Ovary (tissue), 9 donors: ENCODE data around the gene CPVL. TPM values are rescaled to one million over a fixed set of nuclear protein-coding genes. Genes with fewer than 3 reads are reported as not detected.

Experiments
- DNase-seq, 5 donors: peaks; one replicate each; pipeline ENCODE4 v3.0.0-alpha.2; 2019 to 2020
- H3K27ac ChIP-seq, 2 donors: fragments of 200-600 bp; one replicate each; pipeline versions ENCODE4 v1.5.1 to v1.8.0; 2019 to 2022
- H3K27me3 ChIP-seq: fragments of 200-600 bp; one replicate; pipeline ENCODE4 v1.8.0; 2022
- H3K36me3 ChIP-seq: fragments of 200-600 bp; sonication (generic); one replicate; pipeline ENCODE4 v1.5.1; 2019
- H3K4me1 ChIP-seq: one replicate; pipeline ENCODE4 v1.8.1; 2013; ENCODE audit warnings: mild to moderate bottlenecking, moderate library complexity; ENCODE audit not compliant: insufficient read depth
- H3K4me3 ChIP-seq: fragments of 200-600 bp; sonication (generic); one replicate; pipeline ENCODE4 v1.5.1; 2017
- H3K9me3 ChIP-seq, 2 donors: fragments of 200-600 bp in 1 of 2; sonication (generic) in 1 of 2; one replicate each; pipeline versions ENCODE4 v1.5.1 to v1.8.1; 2013 to 2019; ENCODE audit warnings: mild to moderate bottlenecking in 1 of 2, moderate library complexity in 1 of 2
- CTCF ChIP-seq, 3 donors: fragments of 450-650 bp in 2 of 3; fragments of 200-600 bp in 1 of 3; IDR thresholded peaks; one replicate each; pipeline versions ENCODE4 v1.5.1 to v1.8.0; 2016 to 2022; ENCODE audit warnings: antibody characterized with exemption in 3 of 3, mild to moderate bottlenecking in 1 of 3
- EP300 ChIP-seq: sonication (generic); formaldehyde crosslinking; IDR thresholded peaks from one replicate; pipeline ENCODE4 v1.6.1; 2017; ENCODE audit warnings: antibody characterized with exemption
- POLR2A ChIP-seq: fragments of 450-650 bp; IDR thresholded peaks from one replicate; pipeline ENCODE4 v1.6.1; 2017; ENCODE audit warnings: antibody characterized with exemption, mild to moderate bottlenecking, moderate library complexity
- WGBS, 3 donors: extraction: QIAGEN DNeasy Blood & Tissue Kit in 1 of 3; methylation state at CpG; one replicate each; pipeline versions ENCODE4 v1.1.5 to v1.1.7; 2013 to 2017; 5-methylcytosine and 5-hydroxymethylcytosine counted together
- intact Hi-C, 4 donors: fragments of 100-400 bp; cut with DNase I; formaldehyde crosslinking; loops; one replicate each; pipeline versions ENCODE4 v1.11.0 to v1.15.1; 2022 to 2023
- polyA plus RNA-seq, 2 donors: library from polyadenylated mRNA; stranded (reverse); fragments of 200-250 nt in 1 of 2; fragments of 350-450 nt in 1 of 2; fragmentation: Illumina TruSeq in 1 of 2; extraction: RNeasy Lipid Tissue Mini Kit (QIAGEN cat#74804) in 1 of 2; gene quantifications; one replicate each; pipeline ENCODE4 v1.2.3, GENCODE V29; 2013 to 2014
- total RNA-seq, 7 donors: library from RNA; depleted of rRNA in 2 of 7; stranded (reverse); fragments of >200 nt in 2 of 7; fragmentation: NEBNext Ultra II Directional in 3 of 7; extraction: Animal tissue kit (Norgen Biotek cat#: 25700) in 3 of 7; gene quantifications; one replicate each; pipeline versions ENCODE4 v1.1.0 to v1.2.4, GENCODE V29; 2016 to 2023
- donor health status: DM: no; HTN: no; CAD: no; lungs with moderate emphysema.
- donor health status: DM: no; HTN: no; CAD: no.
- donor health status: Bipolar disorder and iron deficiency.
- donor health status: DM: yes; HTN: yes; CAD: no.
- donor health status: DM: no; HTN: no; CAD: no.
- donor health status: DM: yes; HTN: yes; CAD: no.

CPVL gene
- total and polyA plus RNA-seq, 9 donors, result 10.6 to 88.9 (median 20.9) TPM

GRCh38 chr7:29109899-29110298 is 36.4 kb downstream of the CPVL start:
- no peak overlapping the region for H3K27ac ChIP-seq
- no peaks in the 10 kb centered on the region for H3K27me3 ChIP-seq
- intact Hi-C loops, result loop anchor here in 3 of 4 donors (5.0 to 10.0 kb wide), 4 partner anchors 155 to 297 kb away; partner anchors contain the start of gene TRIL (in 2 of the 3)
- H3K4me3 ChIP-seq, result no peak overlapping the region
- no peaks in the 10 kb centered on the region for H3K36me3 ChIP-seq
- H3K4me1 ChIP-seq, result no peaks in the 10 kb centered on the region
- 89 to 96% (median 91%) methylated on average over 2 of the region's 2 CpGs for WGBS, 3 donors
- H3K9me3 ChIP-seq, result no peaks in the 10 kb centered on the region
- DNase-seq, result no peak
- TF ChIP-seq POLR2A (no peak), CTCF (IDR thresholded peaks at IDR 0.05) (no peak), EP300 (no peak)

GRCh38 chr7:29109358-29109757 is 37.0 kb downstream of the CPVL start:
- no peak overlapping the region for H3K27ac ChIP-seq
- intact Hi-C loops, result loop anchor here in 2 of 4 donors (5.0 to 10.0 kb wide), 3 partner anchors 155 to 298 kb away; partner anchors contain the start of gene TRIL (in 2 of the 2)
- WGBS, 3 donors, result 75 to 78% (median 77%) methylated on average over 3 of the region's 3 CpGs

GRCh38 chr7:29107056-29107455 is 39.3 kb downstream of the CPVL start:
- no peak for DNase-seq
- Histone ChIP-seq H3K4me1 (no peaks in the 10 kb centered on the region), H3K27me3 (no peaks in the 10 kb centered on the region), H3K27ac (no peak overlapping the region), H3K9me3 (no peaks in the 10 kb centered on the region), H3K36me3 (no peaks in the 10 kb centered on the region), H3K4me3 (no peak overlapping the region)
- 87 to 93% (median 90%) methylated on average over 2 of the region's 2 CpGs for WGBS, 3 donors
- no peak for TF ChIP-seq EP300
- TF ChIP-seq CTCF (IDR thresholded peaks at IDR 0.05), result no peak
- TF ChIP-seq POLR2A, result no peak
- intact Hi-C loops, result loop anchor here in 2 of 4 donors (5.0 to 10.0 kb wide), 3 partner anchors 152 to 300 kb away; partner anchors contain the start of gene TRIL (in 2 of the 2)

More at GRCh38 chr7:29109358-29109757, 37.0 kb downstream of the CPVL start:
- H3K4me1 ChIP-seq, result no peaks in the 10 kb centered on the region
- H3K36me3 ChIP-seq, result no peaks in the 10 kb centered on the region
- no peaks in the 10 kb centered on the region for H3K9me3 ChIP-seq
- DNase-seq, result no peak
- no peak for TF ChIP-seq EP300
- TF ChIP-seq POLR2A, result no peak
- no peak for TF ChIP-seq CTCF (IDR thresholded peaks at IDR 0.05)
- H3K27me3 ChIP-seq, result no peaks in the 10 kb centered on the region
- H3K4me3 ChIP-seq, result no peak overlapping the region

GRCh38 chr7:29106669-29106988 is 39.7 kb downstream of the CPVL start:
- WGBS, 3 donors, result 41 to 61% (median 45%) methylated on average over 3 of the region's 3 CpGs
- Histone ChIP-seq H3K36me3 (no peaks in the 10 kb centered on the region), H3K4me1 (no peaks in the 10 kb centered on the region), H3K27me3 (no peaks in the 10 kb centered on the region), H3K27ac (no peak overlapping the region), H3K9me3 (no peaks in the 10 kb centered on the region), H3K4me3 (no peak overlapping the region)
- DNase-seq, result no peak
- intact Hi-C loops, result loop anchor here in 2 of 4 donors (5.0 to 10.0 kb wide), 3 partner anchors 152 to 301 kb away; partner anchors contain the start of gene TRIL (in 2 of the 2)
- no peak for TF ChIP-seq POLR2A
- no peak for TF ChIP-seq CTCF (IDR thresholded peaks at IDR 0.05)
- TF ChIP-seq EP300, result no peak
